Caco-2 (cell line): ENCODE measurements around the gene SRGAP3. TPM values are rescaled to one million over a fixed set of nuclear protein-coding genes. Genes with fewer than 3 reads are reported as not detected.

Source experiments
- BruUV-seq: library from RNA; stranded (reverse); fragments of 400-500 nt; replicated peaks from 2 replicates; lab custom pipeline; 2021; lab: Mats Ljungman, UMichigan
- CTCF ChIA-PET: fragments of 300-600 bp; sonication (Branson Sonifier 250); formaldehyde crosslinking; loops from one replicate; lab custom pipeline; 2022; ENCODE audit warnings: antibody characterized with exemption; lab: Charles Lee
- POLR2A ChIA-PET: fragments of 300-600 bp; sonication (Branson Sonifier 250); formaldehyde crosslinking; loops from one replicate; lab custom pipeline; 2022; ENCODE audit warnings: antibody characterized with exemption; lab: Charles Lee
- DNase-seq, 2 experiments: peaks; one replicate each; pipeline versions ENCODE4 v3.0.0 to v3.0.0-alpha.2; 2020 to 2022
- H3K27me3 ChIP-seq: replicated peaks from 2 replicates; pipeline ENCODE4 v1.6.0; 2011; ENCODE audit warnings: low read length; ENCODE audit not compliant: control insufficient read depth, insufficient read depth
- H3K36me3 ChIP-seq: 2 replicates; pipeline ENCODE4 v1.5.1; 2011; ENCODE audit warnings: low read length; ENCODE audit not compliant: control insufficient read depth, insufficient read depth
- H3K4me1 ChIP-seq: fragments of 250-450 bp; sonication (Bioruptor Pico); 2 replicates; pipeline ENCODE4 v1.5.1; 2020; ENCODE audit warnings: mild to moderate bottlenecking
- H3K4me3 ChIP-seq: 2 replicates; pipeline ENCODE4 v1.5.1; 2011; ENCODE audit warnings: low read depth, mild to moderate bottlenecking, control low read depth, low read length
- H3K9me3 ChIP-seq: fragments of 250-450 bp; sonication (Bioruptor Pico); 2 replicates; pipeline ENCODE4 v1.5.1; 2020; ENCODE audit warnings: mild to moderate bottlenecking, moderate library complexity
- H3K27ac Mint-ChIP-seq: one replicate; pipeline ENCODE4 v1.8.0; 2022; ENCODE audit warnings: mixed read lengths; ENCODE audit not compliant: unreplicated experiment
- H3K27me3 Mint-ChIP-seq: one replicate; pipeline ENCODE4 v1.8.0; 2022; ENCODE audit warnings: mixed read lengths; ENCODE audit not compliant: insufficient read depth, unreplicated experiment
- H3K36me3 Mint-ChIP-seq: one replicate; pipeline ENCODE4 v1.8.0; 2022; ENCODE audit warnings: mild to moderate bottlenecking, mixed read lengths; ENCODE audit not compliant: insufficient read depth, unreplicated experiment
- H3K4me1 Mint-ChIP-seq: one replicate; pipeline ENCODE4 v1.8.0; 2022; ENCODE audit warnings: low read depth, mixed read lengths; ENCODE audit not compliant: unreplicated experiment
- H3K4me3 Mint-ChIP-seq: one replicate; pipeline ENCODE4 v1.8.0; 2022; ENCODE audit warnings: mild to moderate bottlenecking, moderate library complexity, mixed read lengths; ENCODE audit not compliant: unreplicated experiment
- H3K9me3 Mint-ChIP-seq: one replicate; pipeline ENCODE4 v1.8.0; 2022; ENCODE audit warnings: mixed read lengths; ENCODE audit not compliant: unreplicated experiment
- CTCF ChIP-seq, 2 experiments: fragments of 200-600 bp in 1 of 2; IDR thresholded peaks; 1 replicate in 1 of 2; 2 replicates in 1 of 2; pipeline versions ENCODE4 v1.5.1 to v1.8.0; 2011 to 2022; ENCODE audit warnings: antibody characterized with exemption in 1 of 2, control low read depth in 1 of 2, inconsistent platforms in 1 of 2, low read depth in 1 of 2, low read length in 1 of 2, mild to moderate bottlenecking in 1 of 2, moderate library complexity in 1 of 2; ENCODE audit not compliant: insufficient read depth in 1 of 2, severe bottlenecking in 1 of 2, unreplicated experiment in 1 of 2
- intact Hi-C: fragments of 100-400 bp; cut with micrococcal nuclease; formaldehyde crosslinking; loops from one replicate; pipeline ENCODE4 v1.10.0; 2022; ENCODE audit not compliant: unreplicated experiment
- total RNA-seq: library from RNA; stranded (reverse); gene quantifications from 2 replicates; pipeline ENCODE4 v1.2.3, GENCODE V29; 2022

The SRGAP3 gene
- total RNA-seq, 1 experiment from 2014 or later = 1.3 TPM

GRCh38 chr3:9130345-9131305 lies 118.8 kb downstream of the SRGAP3 start:
- H3K4me3 Mint-ChIP-seq = no peak overlapping the region
- Histone ChIP-seq H3K36me3 (no peaks in the 10 kb centered on the region), H3K9me3 (no peaks in the 10 kb centered on the region), H3K4me3 (no peak overlapping the region), H3K4me1 (0 out of 2 replicates have a peak, but pooled peaks cover 8% of the 10 kb centered on the region), H3K27me3 (no peaks in the 10 kb centered on the region)
- no peak for TF ChIP-seq CTCF (IDR thresholded peaks at IDR 0.05; ENCODE audit: insufficient read depth in 1 of 2, low read depth in 1 of 2, low read length in 1 of 2, severe bottlenecking in 1 of 2, unreplicated experiment in 1 of 2)
- ChIA-PET POLR2A (no interaction called here), CTCF (no interaction called here)
- H3K9me3 Mint-ChIP-seq = no peaks in the 10 kb centered on the region
- H3K27ac Mint-ChIP-seq = no peak overlapping the region
- BruUV-seq = no TSS peak
- no peak for DNase-seq
- H3K4me1 Mint-ChIP-seq = no peaks in the 10 kb centered on the region
- intact Hi-C loops = no loop called here
- no peaks in the 10 kb centered on the region for H3K36me3 Mint-ChIP-seq
- H3K27me3 Mint-ChIP-seq = no peaks in the 10 kb centered on the region

- Histone ChIP-seq H3K27me3 (no peaks in the 10 kb centered on the region), H3K4me1 (0 out of 2 replicates have a peak, but pooled peaks cover 8% of the 10 kb centered on the region), H3K9me3 (no peaks in the 10 kb centered on the region), H3K36me3 (no peaks in the 10 kb centered on the region), H3K4me3 (no peak overlapping the region)
- Mint-ChIP-seq H3K4me3 (no peak overlapping the region), H3K4me1 (no peaks in the 10 kb centered on the region), H3K27me3 (no peaks in the 10 kb centered on the region), H3K9me3 (no peaks in the 10 kb centered on the region), H3K27ac (no peak overlapping the region), H3K36me3 (no peaks in the 10 kb centered on the region)
- no TSS peak for BruUV-seq
- no peak for DNase-seq
- POLR2A ChIA-PET = no interaction called here
- intact Hi-C loops = no loop called here
- CTCF ChIA-PET = no interaction called here
- no peak for TF ChIP-seq CTCF (IDR thresholded peaks at IDR 0.05; ENCODE audit: insufficient read depth in 1 of 2, low read depth in 1 of 2, low read length in 1 of 2, severe bottlenecking in 1 of 2, unreplicated experiment in 1 of 2)
These were observed 120.1 kb downstream of the SRGAP3 start for GRCh38 chr3:9129365-9129764.

- CTCF ChIA-PET = interaction anchor here (0.8 kb wide), 1 partner anchor 178 kb away, joined by 4 read pairs; no protein-coding TSS in a partner anchor
These were observed 124.0 kb downstream of the SRGAP3 start for GRCh38 chr3:9125278-9125951.

More at GRCh38 chr3:9125278-9125951, 124.0 kb downstream of the SRGAP3 start:
- POLR2A ChIA-PET = no interaction called here
- Mint-ChIP-seq H3K4me3 (no peak overlapping the region), H3K4me1 (peaks cover 7% of the 10 kb centered on the region), H3K27me3 (no peaks in the 10 kb centered on the region), H3K36me3 (no peaks in the 10 kb centered on the region), H3K9me3 (no peaks in the 10 kb centered on the region), H3K27ac (no peak overlapping the region)
- intact Hi-C loops = no loop called here
- no peaks in the 10 kb centered on the region for H3K27me3 ChIP-seq
- H3K4me3 ChIP-seq = no peak overlapping the region
- H3K36me3 ChIP-seq = no peaks in the 10 kb centered on the region
- no TSS peak for BruUV-seq
- H3K4me1 ChIP-seq = no peaks in the 10 kb centered on the region
- H3K9me3 ChIP-seq = no peaks in the 10 kb centered on the region
- no peak for DNase-seq
- no peak for TF ChIP-seq CTCF (IDR thresholded peaks at IDR 0.05; ENCODE audit: insufficient read depth in 1 of 2, low read depth in 1 of 2, low read length in 1 of 2, severe bottlenecking in 1 of 2, unreplicated experiment in 1 of 2)
